RWPE1 (cell line): Measurements from ENCODE around the gene EXOSC6.
"Not testable (repeated sequence)": the region's sequence is repeated elsewhere in the genome, so short reads cannot be mapped to it uniquely, and the experiment has no call there.

ENCODE experiments used
- CTCF ChIA-PET: fragments of 350-600 bp; sonication (Branson Sonifier 250); formaldehyde crosslinking; extraction: SDS; loops from one replicate; lab custom pipeline; 2021; lab: Yijun Ruan, JAX
- POLR2A ChIA-PET: fragments of 400-600 bp; formaldehyde crosslinking; extraction: SDS; loops from one replicate; lab custom pipeline; 2020; ENCODE audit warnings: antibody characterized with exemption; ENCODE audit not compliant: low non-redundant PET; lab: Yijun Ruan, JAX
- DNase-seq: peaks from one replicate; pipeline ENCODE4 v3.0.0; 2012; ENCODE audit warnings: low spot score
- H3K27ac ChIP-seq: fragments of 450-650 bp; 2 replicates; pipeline ENCODE4 v1.5.1; 2017
- CTCF ChIP-seq: fragments of 450-650 bp; conservative IDR thresholded peaks from 2 replicates; pipeline ENCODE4 v1.5.1; 2017; ENCODE audit warnings: low read depth, mild to moderate bottlenecking

Gene EXOSC6

GRCh38 chr16:70269471-70269870, 17.7 kb upstream of the EXOSC6 start:
- ChIA-PET POLR2A (no interaction called here), CTCF (no interaction called here)
- DNase-seq, result no peak
- no peak for TF ChIP-seq CTCF
- H3K27ac ChIP-seq, result no peak overlapping the region

- not testable (repeated sequence) for H3K27ac ChIP-seq, DNase-seq
- POLR2A ChIA-PET, result interaction anchor here (1.9 kb wide), 1 partner anchor 16 kb away, joined by 4 read pairs; the partner anchor contains the start of gene EXOSC6
- CTCF ChIA-PET, result interaction anchor here (0.6 to 1.2 kb wide), 5 partner anchors 13 to 1442 kb away, joined by 3 to 6 read pairs (median 3); no protein-coding TSS in a partner anchor
These were observed 16.2 kb upstream of the EXOSC6 start for GRCh38 chr16:70267922-70268321.

- POLR2A ChIA-PET, result interaction anchor here (1.9 kb wide), 1 partner anchor 16 kb away, joined by 4 read pairs; the partner anchor contains the start of gene EXOSC6
These were observed 15.8 kb upstream of the EXOSC6 start for GRCh38 chr16:70267516-70267915.

GRCh38 chr16:70259903-70260302, 8.2 kb upstream of the EXOSC6 start:
- POLR2A ChIA-PET, result not testable (repeated sequence)

More at GRCh38 chr16:70267516-70267915, 15.8 kb upstream of the EXOSC6 start:
- DNase-seq, result no peak
- TF ChIP-seq CTCF, result peak; percentile 63
- H3K27ac ChIP-seq, result no peak overlapping the region
- CTCF ChIA-PET, result interaction anchor here (0.6 to 1.2 kb wide), 4 partner anchors 14 to 1442 kb away, joined by 3 to 6 read pairs (median 4); no protein-coding TSS in a partner anchor

GRCh38 chr16:70258946-70259345, 7.2 kb upstream of the EXOSC6 start:
- no peak for DNase-seq
- ChIA-PET POLR2A (no interaction called here), CTCF (no interaction called here)
- no peak overlapping the region; the same call in 1 of the 2 replicates for H3K27ac ChIP-seq
- TF ChIP-seq CTCF, result no peak

More at GRCh38 chr16:70259903-70260302, 8.2 kb upstream of the EXOSC6 start:
- DNase-seq, CTCF ChIA-PET, H3K27ac ChIP-seq: not testable (repeated sequence)

GRCh38 chr16:70258065-70258464, 6.3 kb upstream of the EXOSC6 start:
- ChIA-PET CTCF (no interaction called here), POLR2A (no interaction called here)
- no peak for TF ChIP-seq CTCF
- H3K27ac ChIP-seq, result peak overlapping the region; percentile 24
- no peak for DNase-seq

- H3K27ac ChIP-seq, result no peak overlapping the region
- no peak for TF ChIP-seq CTCF
- DNase-seq, result no peak
- ChIA-PET POLR2A (no interaction called here), CTCF (interaction anchor here (0.6 kb wide), 1 partner anchor 13 kb away, joined by 5 read pairs; no protein-coding TSS in a partner anchor)
These were observed 5.7 kb upstream of the EXOSC6 start for GRCh38 chr16:70257391-70257790.
